NCI-H2081 treated with DMSO at 0.1 percent for 48 hours (cell line): ENCODE data around the gene PCK2.

ENCODE experiments used
- DNase-seq: peaks from one replicate; lab custom pipeline; 2025; lab: John Stamatoyannopoulos, UW

The PCK2 gene

DNA sequence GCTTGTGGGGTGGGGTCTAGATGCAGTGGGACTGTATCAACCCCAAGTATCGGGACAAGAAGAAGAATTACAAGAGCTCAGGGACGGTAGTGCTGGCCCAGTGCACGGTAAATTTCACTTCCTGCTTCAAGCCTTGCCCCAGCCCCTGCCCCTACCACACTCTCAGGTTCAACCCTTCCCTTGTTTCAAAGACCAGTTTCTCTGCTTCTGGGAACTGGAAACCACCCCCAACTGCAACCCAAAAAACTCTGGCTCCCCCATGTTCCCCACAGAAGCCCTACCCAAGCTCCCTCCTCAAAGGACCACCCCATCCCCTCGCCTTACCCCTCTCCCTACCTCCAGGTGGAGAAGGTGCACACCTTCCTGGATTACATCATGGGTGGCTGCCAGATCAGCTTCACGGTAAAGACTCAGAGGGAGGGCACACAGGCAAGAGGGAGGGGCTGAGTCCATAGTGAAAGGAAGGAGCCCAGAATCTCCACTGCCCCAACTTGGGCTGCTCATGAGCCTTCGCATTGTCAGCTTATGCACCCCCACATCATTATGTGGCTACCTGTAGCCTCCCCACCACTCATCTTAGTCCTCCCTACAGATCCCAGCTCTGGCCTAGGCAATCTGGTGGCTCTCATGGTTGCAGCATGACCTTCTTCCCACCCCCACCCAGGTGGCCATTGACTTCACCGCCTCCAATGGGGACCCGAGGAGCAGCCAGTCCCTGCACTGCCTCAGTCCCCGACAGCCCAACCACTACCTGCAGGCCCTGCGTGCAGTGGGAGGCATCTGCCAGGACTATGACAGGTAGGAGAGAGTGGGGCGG, 18.4 kb upstream of the PCK2 start:
- DNase-seq: no peak

DNA sequence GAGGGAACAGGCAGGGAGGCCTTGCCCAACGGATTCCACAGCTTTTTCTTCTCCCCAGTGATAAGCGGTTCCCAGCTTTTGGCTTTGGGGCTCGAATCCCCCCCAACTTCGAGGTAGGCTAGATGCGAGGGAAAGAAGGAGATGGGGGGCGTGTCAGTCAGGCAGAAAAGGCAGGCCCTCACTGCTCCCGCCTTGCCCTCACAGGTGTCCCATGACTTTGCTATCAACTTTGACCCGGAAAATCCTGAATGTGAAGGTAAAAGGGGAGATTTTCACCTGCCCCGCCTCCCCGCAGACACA, 17.9 kb upstream of the PCK2 start:
- DNase-seq: no peak

- DNase-seq: no peak
Observed at GRCh38 chr14:24077086-24077485, 17.0 kb upstream of the PCK2 start.

GRCh38 chr14:24078146-24078545, 16.0 kb upstream of the PCK2 start:
- DNase-seq: peak; percentile 25

- no peak for DNase-seq
Observed at GRCh38 chr14:24079491-24080141, 14.5 kb upstream of the PCK2 start.

GRCh38 chr14:24080142-24080530, 14.0 kb upstream of the PCK2 start:
- no peak for DNase-seq

GRCh38 chr14:24080888-24081738, 13.0 kb upstream of the PCK2 start:
- peak; percentile 21 for DNase-seq

DNA sequence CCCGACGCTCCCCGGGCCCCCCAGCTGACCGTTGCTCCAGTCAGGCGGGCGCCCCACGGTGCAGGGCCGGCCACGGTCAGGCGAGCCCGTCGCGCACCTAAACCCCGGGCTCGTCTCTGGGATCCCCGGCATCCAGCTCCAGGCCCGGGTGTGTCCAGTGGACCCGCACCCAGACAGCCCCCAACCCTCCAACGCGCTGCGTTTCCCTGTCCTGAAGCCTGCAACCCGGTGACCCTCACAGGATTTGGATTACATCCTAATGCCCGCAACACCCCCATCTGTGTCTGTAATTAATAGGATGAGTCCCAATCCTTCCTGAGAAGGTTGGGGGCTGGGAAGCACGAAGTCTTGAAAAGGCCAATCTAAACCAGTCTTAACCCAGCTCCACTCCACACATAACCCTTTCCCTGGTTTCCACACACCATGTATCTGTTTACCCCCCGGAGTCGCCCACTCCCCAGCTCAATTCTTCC, 12.3 kb upstream of the PCK2 start:
- DNase-seq: no peak

GRCh38 chr14:24082411-24083080, 11.6 kb upstream of the PCK2 start:
- no peak for DNase-seq

DNA sequence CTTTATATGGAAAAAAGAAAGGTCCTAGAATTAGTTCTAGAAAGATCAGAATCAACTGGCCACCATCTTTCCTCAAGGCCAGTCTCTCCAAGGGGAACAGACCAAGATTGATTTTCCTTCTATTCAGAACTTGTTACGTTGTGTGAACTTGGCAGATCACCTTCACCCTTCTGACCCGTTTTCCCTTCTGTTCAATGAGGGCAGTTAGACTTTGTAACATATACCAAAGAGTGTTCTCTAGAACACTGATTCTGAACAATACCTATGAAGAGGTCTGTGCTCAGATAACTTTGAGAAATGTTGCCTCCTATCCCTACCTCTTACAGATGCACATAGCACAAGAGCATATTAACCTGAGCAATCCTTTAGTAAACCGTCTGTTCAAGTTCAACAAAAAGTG, 10.6 kb upstream of the PCK2 start:
- no peak for DNase-seq

DNA sequence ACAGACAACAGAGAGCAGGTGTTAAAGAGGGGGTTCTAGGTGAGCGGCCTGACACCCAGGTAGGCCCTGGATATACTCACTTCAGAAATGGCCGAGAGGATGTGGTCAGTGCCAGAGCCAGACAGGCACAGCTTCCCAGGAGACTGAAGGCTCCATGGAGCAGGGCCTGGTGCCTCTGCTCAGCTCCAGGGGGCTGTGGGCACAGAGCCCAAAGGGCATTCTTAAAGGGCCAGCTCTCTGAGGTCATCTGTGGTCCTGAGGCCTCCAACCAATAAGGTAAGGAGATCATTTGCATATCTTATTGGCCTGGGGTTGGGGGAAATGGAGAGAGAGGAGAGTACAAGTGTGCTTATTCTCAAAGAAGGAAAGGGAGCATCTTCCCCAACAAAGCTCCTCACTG, 9.7 kb upstream of the PCK2 start:
- DNase-seq: no peak

GRCh38 chr14:24085215-24085614, 8.9 kb upstream of the PCK2 start:
- DNase-seq: no peak

- no peak for DNase-seq
Observed at GRCh38 chr14:24086193-24086955, 7.7 kb upstream of the PCK2 start.

- no peak for DNase-seq
Observed at GRCh38 chr14:24087004-24087403, 7.1 kb upstream of the PCK2 start.

DNA sequence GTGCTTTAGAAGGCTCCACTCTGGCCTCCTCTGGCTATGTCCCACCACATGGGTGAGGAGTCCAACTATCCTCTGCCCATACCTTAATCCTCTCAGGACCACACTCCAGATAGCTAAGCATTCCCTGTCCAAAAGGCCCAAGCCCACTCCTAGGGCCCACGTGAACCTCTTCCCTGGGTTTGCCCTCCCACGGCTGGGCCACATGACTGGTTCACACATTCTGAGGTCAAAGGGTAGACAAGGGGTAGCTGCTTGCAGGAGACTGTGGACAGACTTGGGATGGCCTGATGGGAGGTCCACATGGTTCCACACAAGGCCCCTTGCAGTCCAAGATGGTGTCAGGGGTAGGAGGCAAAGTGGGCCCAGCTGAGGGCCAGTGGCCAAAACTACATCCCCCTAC, 6.0 kb upstream of the PCK2 start:
- no peak for DNase-seq

GRCh38 chr14:24089890-24090289, 4.2 kb upstream of the PCK2 start:
- no peak for DNase-seq

GRCh38 chr14:24092110-24092504, 2.0 kb upstream of the PCK2 start:
- no peak for DNase-seq

- no peak for DNase-seq
Observed at GRCh38 chr14:24092505-24093206, 1.5 kb upstream of the PCK2 start.

- no peak for DNase-seq
Observed at GRCh38 chr14:24093207-24093900, 757 bp upstream of the PCK2 start.

DNA sequence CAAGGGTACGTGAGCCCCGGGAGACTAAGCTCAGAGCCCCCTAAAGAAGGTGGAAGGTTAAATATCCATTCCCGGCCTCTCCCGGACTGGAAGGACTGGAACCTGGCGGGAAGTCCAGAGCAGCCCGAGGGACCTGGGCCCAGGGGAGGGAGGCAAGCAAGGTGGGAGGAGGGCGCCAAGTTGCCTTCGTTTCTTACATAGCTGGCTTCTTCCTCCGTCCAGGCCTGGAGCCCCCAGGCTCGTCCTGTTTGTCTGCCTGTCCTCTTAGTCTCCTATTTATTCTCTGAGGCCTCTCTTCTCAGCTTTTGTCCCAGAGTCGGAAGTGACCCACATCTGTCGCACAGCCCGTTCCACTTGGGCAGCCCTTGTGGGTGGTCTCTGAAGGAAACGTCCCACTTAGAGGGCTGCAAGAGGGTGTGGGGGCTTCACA, 745 bp downstream of the PCK2 start:
- DNase-seq: no peak
